Neural progenitor cell (in vitro differentiated cells): ENCODE measurements around the gene STK32B.

Experiments used
- CTCF ChIP-seq: fragments of 200-600 bp; sonication (generic); IDR thresholded peaks from 2 replicates; pipeline ENCODE4 v1.5.1; 2017; ENCODE audit warnings: antibody characterized with exemption, mild to moderate bottlenecking
- EZH2 ChIP-seq: fragments of 200-600 bp; sonication (generic); IDR thresholded peaks from 2 replicates; pipeline ENCODE4 v1.6.1; 2017; ENCODE audit warnings: antibody characterized with exemption, mild to moderate bottlenecking, moderate library complexity
- EZH2phosphoT487 ChIP-seq: fragments of 200-600 bp; sonication (generic); IDR thresholded peaks from 2 replicates; pipeline ENCODE4 v1.6.1; 2017; ENCODE audit warnings: antibody characterized with exemption

GRCh38 chr4:5118091-5118786, 67.0 kb downstream of the STK32B start:
- TF ChIP-seq EZH2 (no peak), CTCF (no peak), EZH2phosphoT487 (no peak)
